GOT3 (cell line): ENCODE data around the gene MKI67.
A peak's percentile ranks its signal among the peaks of the same experiment; 100 is the strongest.

Source experiments
- DNase-seq: peaks from one replicate; lab custom pipeline; 2025; ENCODE audit warnings: mixed read lengths; lab: John Stamatoyannopoulos, UW

MKI67 gene

DNA sequence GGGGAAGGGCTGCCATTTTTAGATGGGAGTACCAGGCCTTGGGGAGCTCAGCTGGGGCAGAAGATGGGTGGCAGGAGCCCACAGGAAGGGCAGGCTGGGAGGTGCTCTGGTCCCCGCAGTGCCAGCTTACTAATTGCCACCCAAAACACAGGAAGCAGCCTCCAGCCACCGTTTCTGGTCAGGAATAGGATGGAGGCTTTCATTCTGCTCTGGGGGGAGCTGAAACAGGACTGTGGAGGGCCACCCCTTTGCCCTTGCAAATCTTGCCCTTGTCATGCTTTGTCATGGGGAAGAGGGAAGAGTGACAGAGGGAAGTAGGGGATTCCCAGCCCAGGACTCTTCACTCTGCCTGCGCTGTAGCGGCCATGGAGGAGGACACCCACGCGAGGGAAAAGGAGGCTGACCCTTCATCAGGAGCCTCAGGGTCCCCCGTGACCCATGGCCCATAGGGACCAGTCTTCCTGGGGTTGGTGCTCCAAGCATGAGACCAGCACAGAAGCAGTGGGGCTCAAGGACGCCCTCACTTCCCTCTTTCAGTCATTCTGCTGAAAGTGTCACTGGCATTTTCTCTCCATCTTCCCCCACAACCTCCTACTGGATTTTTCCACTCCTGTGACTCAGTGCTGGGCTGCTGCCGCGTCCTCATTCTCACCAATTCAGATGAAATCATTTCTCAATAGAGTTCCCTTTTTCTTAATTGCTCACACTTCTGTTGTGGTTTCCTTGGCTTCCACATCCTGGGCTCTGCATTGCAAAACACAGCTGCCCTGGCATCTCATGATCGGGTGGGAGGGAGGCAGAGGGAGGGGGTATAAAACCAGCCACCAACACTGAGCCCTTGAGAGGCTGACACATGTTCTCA lies 61.9 kb downstream of the MKI67 start:
- DNase-seq, result peak; percentile 36

DNA sequence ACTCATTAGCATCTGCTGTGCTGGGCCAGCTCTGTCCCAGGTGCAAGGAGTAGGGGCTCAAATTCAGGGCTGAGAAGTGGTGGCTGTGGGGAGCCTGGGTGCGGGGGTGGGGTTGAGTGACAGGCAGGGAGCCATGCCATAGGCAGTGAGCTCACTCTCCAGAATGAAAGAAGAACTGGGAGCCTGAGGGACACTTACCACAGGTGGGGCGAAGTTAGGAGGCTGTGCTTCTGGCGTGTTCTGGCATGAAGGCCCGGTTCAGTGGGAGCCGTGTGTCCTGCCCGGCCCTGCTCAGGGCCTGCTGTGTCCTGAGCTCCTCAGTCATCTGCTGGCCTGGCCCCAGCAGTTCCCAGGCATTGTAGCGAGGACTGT lies 62.5 kb downstream of the MKI67 start:
- DNase-seq, result no peak

DNA sequence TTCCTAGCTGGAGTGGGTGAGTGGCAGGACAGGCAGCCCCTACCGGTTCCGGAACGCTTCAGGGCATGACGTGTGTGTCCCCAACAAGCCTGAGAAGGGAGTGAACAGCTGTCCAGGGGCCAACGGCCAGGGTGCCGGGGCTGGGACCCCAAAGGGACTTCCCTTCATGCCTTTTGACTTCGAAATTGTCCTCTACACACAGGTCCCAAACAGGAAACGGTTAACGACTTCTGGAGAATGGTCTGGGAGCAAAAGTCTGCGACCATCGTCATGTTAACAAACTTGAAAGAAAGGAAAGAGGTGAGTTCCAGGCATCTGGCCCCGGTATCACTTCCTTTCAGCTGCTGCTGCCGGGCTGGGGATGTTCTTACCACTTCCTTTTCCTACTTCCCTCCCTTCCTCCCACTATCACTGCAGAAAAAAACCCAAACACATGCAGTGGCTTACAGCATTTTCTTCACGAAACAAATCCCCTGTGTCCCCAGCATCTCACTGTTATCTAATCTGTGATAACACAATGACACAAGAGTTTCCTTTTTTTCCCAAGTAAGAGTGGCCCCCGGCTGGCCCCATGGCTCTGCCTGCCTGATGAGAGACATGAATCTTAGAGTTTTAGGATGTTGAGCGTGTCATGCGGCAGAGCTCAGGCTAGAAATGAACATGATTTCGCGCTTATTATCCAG lies 63.2 kb downstream of the MKI67 start:
- no peak for DNase-seq

DNA sequence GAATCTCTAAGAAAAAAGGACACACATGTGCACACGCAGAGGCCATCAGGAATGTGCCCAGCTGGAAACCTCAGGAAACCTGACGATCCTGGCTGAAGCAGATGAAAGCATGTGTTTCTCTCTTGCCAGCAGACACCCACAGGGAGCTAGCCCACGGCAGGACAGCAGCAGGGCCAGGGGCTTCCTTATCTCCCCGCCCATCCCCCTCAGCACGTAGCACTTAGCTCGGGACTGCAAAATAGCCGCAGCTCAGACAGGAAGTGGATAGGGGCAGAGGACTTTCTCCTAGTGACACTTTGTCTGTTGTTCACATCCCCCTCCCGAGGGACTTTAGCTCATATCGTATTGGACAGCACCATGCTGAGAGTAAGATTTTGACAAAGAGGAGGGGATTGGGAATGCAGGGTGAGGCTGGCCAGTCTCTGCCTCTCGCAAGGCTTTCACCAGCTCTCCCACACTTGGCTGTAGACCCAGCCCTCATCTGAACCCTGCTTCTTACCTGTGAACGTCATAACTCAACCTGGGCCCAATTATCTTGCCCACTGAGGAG lies 63.8 kb downstream of the MKI67 start:
- DNase-seq, result no peak

DNA sequence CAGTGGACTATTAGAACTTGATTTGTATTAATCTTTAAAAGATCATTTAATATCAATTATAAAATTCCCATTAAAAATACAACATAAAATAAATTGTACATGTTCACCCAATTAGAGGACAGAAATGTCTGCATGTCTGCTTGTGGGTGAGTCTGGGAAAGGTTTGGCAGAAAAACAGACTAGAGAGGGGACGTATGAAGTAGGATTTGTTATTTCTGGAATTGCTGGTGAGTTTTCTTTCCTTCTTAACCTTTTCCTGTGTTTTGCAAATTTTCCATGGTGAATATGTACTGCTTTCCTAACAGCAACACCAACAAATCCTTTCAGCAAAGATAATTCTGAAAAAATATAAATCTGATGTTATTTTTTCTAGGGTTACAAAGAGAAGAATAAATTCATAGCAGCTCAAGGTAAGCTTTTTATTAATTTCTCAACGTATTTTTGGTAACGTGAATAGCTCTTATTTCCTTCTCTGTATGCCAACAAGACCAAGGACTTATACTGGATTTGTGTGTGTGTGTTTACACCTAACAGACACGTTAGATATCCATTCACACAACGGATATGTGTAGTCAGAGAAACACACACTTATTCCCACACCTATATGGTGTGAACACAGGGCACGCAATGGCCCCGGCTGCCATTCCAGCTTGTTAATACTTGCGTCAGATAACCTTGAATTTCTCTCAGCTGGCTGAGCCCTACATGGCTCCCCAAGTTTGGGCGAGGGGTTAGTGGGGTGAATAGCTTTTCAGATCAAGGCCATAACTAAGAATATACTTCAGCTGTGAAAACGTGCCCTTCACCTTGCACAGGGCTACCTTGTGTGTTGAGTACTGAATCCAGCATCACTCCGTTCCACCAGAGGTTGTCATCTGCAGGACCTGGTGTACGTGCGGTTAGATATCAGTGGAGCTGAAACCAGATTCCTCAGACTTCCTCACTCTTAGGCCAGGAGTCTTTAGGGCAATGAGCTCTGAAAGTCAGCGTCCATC lies 64.6 kb downstream of the MKI67 start:
- DNase-seq, result no peak

DNA sequence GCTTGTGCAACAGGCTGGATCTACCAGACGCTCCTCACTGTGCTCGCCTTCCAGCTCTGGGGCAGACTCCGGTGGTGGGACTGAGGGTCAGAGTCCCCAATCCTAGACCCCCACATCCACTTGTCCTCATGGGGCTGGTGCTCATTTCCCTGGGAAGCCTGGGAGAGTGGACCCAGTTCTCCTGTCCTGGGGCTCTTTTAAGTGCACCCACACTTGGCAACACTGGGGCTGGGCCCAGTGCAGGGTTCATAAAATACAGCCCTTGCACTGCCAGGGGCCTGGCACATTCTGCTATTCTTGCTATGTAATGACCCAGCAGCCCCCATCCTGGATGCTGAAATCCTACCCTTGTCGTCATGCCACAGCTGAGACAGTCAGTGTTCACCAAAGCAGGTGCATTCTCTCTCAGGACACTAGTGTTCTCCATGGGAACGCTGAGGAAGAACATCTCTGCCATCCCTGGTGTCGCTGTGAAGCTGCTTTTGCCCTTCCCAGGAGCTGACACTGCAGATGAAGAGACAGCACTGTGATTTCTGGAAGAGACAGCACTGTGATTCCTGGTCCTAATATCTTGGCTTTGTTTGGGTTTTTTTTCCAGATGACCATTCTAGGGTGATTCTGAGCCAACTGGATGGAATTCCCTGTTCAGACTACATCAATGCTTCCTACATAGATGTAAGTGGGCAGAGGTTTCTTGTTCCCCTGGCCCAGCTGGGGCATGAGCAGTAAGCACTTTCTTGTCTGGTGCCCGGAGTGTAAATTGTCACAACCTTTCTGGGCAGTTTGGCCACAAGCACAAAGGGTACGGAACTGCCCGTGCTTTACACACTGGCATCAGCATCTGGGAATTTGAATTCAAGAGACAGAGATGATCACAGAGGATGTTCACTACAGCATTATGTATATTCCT lies 65.6 kb downstream of the MKI67 start:
- DNase-seq, result no peak

DNA sequence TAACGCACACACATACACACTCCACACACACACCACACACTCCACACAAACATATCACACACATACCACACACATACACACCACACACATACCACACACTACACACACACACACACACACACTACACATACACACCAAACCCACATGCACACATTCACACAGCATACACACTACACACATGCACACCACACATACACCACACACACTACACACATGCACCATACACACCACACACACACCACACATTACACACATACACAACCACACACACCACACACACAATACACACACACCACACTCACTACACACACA lies 66.3 kb downstream of the MKI67 start:
- DNase-seq, result no peak

DNA sequence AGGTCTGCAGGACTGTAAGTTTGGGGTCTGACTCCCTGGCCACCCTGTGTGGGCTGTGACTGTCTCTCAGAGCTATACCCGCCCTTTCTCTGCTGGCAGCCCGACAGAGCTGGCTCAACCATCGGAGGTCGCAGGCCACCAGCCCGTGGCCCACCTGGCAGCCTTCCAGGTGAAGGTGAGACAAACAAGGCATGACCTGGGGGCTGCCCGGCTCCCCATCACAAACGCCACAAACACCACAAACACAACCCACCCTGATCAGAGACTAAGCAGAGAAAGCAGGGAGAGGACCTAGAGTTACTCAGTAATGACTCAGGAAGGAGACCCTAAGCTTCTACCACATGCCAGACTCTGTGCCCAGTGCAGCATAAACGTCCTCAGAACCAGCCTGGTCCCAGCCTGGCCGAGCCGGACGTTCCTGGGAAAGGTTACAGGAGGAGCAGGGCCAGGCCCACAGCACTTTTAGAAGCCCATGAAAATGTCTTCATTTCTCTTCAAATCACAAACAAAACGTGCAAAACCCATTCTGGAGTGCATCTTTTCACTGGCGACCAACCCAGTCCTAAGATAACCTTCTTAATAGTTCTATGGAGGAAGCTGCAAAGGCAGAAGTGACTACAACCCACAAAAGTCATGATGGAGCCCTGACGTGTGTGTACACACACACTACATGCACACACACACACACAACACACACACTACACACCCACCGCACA lies 66.8 kb downstream of the MKI67 start:
- no peak for DNase-seq

DNA sequence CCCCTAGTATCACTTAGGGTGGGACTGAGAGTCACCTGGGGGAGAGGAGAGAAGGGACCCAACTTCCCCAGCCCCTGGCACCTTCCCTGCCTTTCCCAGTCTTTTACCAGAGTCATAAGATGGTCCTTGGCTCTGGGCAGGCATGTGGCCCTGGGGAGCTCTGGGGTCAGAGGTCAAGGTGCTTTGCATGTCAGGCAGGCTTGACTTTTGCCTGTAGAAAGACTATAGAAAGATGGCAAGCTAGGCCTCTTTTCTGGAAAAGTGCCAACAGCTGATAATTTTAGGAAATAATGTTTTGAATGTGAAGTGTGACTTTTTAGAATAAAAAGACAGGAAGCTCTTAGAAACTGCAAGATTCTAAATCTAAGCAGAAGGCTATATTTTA lies 67.5 kb downstream of the MKI67 start:
- DNase-seq, result no peak

DNA sequence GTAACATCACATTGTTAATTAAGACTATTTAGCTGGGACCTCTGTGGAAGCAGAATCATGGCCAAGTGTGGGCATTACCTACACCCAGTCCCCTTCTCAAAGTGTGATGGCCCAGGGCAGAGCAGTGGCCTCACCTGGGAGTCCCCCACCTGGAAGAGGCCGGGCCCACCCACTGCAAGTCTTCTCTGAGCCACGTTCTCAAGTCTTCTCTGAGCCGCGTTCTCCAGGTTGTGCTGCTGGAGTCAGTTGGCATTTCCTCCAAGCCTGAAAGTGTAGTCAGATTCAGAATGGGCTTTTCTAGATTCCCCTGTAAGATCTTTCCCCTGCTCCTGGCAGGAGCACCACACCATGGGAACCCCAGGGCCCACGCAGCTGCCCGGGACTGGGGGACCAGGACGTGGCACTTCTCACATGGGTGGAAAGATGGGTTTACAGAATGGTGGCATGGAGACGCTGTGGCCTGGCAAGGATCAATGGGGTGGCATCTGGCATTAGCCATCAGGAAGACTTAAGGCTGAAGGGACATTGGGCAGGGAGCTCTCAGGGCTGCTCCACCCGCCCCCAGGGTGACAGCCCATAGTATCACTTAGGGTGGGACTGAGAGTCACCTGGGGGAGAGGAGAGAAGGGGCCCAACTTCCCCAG lies 68.0 kb downstream of the MKI67 start:
- no peak for DNase-seq

DNA sequence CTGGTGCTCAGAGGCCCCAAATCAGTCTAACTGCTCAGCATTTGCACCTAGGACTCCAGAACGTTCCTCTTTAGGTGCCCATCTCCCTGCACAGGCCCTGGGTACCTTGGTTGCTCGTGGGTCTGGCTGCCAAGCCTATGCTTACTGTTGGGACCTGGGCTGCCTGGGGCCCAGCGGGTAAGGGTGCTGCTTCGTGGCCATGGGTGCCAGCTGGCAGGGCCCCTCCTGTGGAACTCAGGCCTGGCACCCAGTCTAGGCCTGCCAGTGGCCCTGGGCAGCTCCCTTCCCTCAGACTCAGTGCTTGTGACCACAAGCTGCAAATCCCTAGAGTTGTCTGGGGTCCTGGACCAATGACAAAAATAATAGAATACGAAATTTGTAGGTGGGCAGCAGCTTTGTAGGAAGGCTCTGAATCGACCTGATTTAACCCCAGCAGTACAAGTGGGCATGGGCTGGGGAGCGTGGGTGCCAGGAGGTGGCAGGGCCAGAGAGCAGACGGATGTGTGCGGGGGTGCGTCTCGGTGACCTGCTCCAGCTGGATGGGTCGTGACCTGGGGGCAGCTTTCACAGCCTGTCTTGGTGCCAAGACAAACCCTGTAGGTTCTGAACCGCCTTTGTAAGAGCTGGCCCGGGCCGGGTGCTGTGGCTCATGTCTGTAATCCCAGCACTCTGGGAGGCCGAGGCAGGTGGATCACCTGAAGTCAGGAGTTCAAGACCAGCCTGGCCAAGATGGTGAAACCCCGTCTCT lies 69.7 kb downstream of the MKI67 start:
- DNase-seq, result no peak

DNA sequence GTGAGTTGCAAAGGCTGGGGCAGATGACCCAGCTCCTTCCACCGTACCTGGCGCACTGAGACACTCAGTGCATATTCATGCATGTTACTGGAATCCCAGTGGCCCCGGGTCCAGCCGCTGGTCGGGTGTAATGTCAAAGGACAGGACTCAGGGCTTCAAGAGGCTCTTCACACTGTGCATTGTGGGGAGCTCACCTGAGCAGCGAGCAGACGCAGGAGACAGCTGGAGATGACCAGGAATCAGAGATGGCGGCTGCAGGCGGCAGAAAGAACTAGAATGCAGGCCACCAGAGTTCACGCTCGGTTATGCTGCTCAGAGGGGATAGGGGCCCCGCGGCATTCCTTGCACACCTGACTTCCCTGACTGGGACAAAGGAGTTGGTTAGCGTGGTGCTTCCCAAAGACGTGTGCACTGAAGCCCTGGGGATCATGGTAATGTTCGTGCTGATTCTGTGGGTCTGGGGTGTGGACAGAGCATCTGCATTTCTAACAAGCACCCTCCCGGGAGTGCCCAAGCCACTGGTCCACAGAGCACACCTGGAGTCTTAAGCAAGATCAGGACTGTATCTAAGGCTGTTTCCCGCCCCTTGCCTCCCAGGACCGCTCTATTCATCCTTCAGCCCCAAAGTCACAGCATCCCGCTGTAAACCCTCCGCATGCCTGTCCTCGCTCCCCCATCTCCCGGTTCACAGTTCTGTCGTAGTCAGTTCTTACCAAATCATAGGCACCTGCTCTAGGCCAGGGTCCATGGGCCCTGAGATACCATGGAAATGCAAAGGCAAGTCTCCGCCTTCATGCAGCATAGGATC lies 71.0 kb downstream of the MKI67 start:
- no peak for DNase-seq

DNA sequence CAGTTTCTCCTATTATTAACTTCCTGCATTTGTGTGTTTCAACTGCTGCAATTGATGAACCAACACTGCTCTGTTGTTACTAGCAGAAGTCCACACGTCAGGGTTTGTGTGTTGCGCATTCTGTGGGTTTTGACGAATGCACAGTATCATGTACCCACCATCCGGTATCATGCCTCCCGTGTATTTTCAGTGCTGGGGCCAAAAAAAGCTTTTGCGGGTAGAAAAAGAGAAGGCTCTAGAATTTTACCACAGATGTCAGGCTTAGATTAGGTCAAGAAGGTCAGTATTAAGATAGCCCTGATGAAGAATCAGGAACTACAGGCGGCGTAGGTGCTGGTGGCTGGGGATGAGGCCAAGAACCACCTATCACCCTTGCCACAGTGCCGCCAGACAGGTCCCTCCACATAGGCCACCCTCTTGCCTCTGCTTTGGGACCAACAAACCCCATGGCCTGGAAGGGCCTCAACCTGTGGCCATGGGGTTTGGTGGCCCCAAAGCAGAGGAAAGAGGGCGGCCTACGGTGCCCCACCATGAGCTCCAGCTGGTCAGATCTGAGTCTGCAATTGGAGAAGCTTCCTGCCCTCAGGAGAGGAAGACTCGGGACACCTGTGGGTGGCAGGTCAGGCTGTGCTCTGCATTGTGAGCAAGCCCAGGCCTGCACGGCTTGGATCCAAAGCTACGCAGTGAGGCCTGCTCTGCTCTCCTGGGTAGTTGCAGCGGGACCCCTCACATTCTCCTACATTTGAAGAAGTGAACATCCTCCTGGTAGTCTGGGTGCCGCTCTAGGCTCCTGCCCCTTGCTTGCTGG lies 71.9 kb downstream of the MKI67 start:
- DNase-seq, result no peak

DNA sequence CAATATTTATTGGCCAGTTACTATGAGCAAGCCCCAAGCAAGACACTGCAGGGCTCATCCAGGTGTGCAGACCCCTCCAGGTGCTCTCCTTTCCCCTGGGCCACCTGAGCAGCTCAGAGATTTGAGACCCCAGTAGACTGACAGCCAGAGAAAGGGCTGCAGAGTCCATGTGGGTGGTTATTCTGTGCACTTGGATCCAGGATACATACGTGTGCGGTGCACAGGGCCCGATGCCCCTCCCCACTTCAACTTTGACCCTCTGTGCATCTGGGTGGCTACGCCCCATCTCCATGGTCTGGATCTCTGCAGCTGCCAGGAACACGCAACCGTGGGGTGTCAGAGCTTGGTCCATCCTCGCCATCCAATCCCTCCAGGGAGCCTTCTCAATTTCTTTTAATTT lies 72.9 kb downstream of the MKI67 start:
- DNase-seq, result no peak

DNA sequence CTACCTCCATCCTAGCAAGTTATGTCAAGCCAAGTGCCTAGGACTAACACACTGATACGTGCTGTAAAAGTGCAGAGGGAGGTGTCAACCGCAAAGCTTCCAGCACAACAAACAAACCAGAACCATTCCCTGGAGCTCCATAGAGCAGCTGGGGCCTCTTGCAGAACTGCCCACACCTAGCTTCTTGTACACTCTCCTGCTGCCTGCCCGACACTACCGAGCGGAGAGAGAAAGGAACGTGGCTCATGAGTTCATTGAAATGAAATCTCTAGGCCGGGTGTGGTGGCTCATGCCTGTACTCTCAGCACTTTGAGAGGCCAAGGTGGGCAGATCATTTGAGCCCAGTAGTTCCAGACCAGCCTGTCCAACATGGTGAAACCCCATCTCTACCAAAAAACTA lies 73.5 kb downstream of the MKI67 start:
- no peak for DNase-seq

DNA sequence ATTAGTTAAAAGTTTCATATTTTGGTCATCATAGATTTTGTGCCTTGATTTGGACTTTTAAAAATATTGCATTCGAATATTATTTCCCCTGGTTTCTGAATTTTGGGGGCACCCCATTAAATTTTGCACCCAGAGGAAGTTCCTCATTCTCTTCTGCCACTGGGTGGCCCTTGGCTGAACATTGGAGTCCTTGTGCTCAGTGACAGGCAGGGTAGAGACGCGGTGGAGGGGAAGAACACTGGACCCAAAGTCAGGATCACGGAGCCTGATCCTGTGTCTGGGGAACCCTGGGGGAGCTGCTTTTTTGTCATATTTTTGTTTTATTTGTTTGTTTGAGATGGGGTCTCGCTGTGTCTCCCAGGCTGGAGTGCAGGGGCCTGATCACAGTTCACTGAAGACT lies 74.7 kb downstream of the MKI67 start:
- DNase-seq, result no peak

DNA sequence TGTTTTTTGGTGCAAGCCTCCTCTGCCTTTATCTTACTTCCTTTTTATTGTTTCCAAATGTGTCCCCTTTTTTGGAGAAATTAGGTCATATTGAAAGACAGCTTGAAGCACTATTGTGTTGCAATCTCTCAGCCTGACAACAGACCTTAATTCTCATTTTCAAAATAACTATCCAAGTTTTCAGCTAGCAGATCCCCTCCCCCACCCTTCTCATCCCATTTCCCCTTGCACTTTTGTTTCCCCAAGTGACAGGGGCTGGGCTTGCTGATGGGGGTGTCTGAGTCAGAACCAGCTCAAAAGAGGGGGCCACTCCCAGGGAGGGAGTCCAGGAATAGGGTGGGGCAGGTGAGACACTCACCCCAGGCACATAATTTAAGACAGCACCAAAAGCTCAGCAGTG lies 75.3 kb downstream of the MKI67 start:
- no peak for DNase-seq

DNA sequence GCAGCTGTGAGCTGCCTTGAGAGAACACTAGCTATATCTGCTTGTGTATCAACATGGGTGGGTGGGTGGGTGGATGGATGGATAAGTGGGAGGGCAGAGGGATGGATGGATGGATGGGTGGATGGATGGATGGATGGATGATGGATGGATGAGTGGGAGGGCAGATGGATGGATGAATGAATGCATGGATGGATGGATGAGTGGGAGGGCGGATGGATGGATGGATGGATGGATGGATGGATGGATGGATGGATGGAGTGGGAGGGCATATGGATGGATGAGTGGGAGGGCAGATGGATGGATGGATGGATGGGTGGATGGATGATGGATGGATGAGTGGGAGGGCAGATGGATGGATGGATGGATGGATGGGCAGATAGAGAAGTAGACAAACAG lies 76.1 kb downstream of the MKI67 start:
- DNase-seq, result no peak
